ENCODE measurements around the gene ANKRD12.

ANKRD12 gene

GRCh38 chr18:9189491-9189890, 52.9 kb downstream of the ANKRD12 start:
- no peak for DNase-seq

DNA sequence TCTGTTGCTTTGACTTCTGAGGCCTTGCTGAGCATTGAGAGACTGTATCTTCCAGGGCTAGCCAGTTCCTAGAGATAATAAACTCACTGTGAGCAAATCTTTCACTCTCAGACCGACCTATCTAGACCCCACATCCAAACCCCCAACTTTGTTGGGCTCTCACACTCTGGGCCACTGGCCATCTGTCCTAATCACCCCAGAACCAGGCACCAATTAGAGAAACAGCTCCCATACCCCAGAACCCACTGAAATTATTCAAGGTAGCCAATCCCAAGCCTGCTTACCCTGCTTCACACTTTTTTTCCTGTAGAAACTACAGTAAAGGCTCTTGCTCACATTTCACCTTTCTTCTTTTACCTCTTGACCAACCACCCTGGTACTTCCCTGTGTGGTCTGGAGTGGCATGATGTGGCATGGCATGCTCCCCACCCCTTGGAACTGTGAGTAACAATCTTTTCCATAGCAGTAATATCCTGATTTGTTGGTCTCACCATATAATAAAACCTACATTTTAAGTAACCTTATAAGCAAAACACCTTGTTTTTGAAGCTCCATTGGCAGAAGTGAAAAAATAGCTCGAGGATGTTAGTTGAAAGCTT, 55.2 kb downstream of the ANKRD12 start:
- no peak for DNase-seq

- no peak for DNase-seq
Measured at GRCh38 chr18:9193031-9193430, 56.5 kb downstream of the ANKRD12 start.

- no peak for DNase-seq
Measured at GRCh38 chr18:9196568-9196967, 60.0 kb downstream of the ANKRD12 start.

DNA sequence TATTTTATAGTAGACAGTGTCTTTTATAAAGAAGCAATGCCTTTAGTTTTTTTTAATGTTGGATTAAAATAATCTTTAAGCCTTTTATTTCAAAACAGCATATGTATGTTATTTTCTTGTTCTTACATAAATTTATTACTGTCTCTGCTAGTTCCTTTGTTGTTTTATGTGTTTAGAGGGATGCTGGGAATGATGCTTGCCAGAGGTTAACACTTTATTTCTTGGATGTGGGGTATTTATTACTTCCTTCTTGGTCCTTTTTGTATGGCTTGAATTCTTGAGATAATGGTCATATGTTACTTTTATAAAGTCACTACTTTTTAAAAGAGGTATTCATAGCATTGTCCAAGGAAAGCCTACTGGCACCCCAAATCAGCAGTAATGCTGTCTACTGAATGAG, 63.1 kb downstream of the ANKRD12 start:
- no peak for DNase-seq

GRCh38 chr18:9201224-9201623, 64.6 kb downstream of the ANKRD12 start:
- DNase-seq, result no peak

DNA sequence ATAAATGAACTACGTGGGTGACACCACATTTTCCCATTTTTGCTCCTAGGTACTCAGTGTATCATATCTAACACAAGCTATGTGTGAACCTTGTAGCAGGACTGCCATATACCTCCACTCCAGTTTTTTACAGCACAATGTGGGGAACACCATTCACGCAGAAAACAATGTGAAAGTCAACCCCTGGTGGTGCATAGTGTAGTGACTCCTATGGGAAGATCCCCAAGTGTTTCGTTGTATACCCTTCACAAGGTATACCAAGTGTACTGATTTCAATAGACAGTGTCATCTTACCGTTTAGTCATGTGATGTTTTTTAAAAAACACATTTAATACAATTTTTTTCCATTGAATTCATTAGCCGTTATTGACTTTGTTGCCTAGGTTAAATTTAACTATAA, 68.1 kb downstream of the ANKRD12 start:
- no peak for DNase-seq

DNA sequence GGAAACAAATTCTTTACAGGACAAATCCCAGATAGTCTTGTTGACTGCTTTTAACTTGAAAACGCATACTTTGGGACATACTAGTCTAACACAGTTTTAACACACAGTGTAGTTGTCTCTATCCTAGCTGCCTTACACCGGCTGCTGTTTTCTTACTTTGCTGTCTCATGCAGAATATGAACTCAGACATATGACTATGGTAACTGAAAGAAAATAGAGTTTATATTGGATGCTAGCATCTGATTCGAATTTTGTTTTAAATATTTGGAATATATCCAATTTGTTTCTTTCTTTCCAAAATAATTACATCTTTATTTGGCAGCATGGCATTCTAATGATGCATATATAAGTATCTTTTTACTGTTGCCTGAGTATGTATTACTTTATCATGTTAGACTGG, 69.8 kb downstream of the ANKRD12 start:
- no peak for DNase-seq

DNA sequence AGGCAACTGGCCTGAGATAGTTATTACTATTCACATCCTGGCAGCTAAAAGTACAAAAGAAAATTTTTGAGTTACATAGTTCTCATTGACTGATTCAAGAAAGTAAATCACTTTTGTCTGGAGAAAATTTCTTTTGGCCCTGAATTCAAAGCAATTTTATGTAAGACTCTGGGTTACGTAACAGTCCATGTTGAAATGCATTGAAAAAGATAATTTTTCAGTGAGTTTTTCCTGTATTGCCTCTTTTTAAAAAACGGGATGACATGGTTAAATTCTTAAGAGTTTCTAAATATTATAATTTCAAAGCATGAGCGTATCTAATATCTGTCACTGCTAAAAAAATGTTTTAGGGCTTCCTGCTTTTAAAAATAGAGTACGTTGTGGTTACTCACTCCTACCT, 72.7 kb downstream of the ANKRD12 start:
- no peak for DNase-seq

DNA sequence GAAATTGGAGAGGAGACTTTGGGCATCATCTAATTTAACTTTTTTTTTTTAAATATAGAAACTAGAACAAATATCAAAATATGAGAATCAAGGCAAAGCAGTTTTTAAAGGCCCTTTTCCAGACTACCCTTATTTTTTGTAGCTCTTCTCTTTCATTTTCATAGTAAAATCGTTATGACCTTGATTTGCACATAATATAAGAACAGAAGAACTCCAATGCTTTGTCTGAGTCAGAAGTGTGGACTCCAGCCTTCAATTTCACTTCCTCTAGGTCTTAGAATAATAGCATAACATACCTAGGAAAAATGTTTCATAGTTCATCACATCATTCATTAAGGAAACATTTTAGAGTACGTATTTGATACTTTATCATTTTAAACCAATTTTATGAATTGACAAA, 74.4 kb downstream of the ANKRD12 start:
- no peak for DNase-seq

DNA sequence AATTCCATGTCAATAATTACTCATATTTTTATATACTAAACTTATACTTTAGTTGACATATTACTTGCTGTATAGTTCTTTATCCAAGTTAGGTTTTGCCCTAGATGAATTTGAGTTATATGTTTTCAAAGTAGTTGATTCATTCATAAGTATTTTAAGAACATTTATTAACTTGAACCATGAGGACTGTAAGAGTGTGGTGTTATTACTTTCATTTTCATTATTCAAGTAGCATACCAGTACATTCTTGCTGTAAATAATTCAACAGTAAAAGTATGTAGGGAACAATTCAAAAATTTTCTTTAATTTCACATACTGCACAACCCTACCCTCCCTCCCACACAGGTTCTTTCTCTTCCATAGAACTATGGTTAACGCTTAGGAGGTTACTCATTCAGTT, 75.4 kb downstream of the ANKRD12 start:
- DNase-seq, result no peak

- DNase-seq, result no peak
Measured at GRCh38 chr18:9215221-9215933, 78.8 kb downstream of the ANKRD12 start.

DNA sequence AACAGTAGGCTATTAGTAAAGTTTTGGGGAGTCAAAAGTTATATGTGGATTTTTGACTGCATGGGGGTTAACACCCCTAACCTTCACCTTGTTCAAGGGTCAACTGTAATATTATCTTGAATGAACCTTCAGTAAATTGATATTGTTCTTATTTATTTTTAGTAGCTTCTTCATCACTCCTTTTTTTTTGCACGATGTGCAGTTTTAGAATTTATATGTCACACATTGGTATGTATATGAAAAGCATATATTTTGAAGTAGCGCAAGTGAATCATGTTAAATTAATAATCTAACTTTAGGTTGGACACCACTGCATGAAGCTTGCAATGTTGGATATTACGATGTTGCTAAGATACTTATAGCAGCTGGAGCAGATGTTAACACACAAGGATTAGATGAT, 79.9 kb downstream of the ANKRD12 start:
- DNase-seq, result no peak

- DNase-seq, result no peak
Measured at GRCh38 chr18:9217743-9218451, 81.3 kb downstream of the ANKRD12 start.

DNA sequence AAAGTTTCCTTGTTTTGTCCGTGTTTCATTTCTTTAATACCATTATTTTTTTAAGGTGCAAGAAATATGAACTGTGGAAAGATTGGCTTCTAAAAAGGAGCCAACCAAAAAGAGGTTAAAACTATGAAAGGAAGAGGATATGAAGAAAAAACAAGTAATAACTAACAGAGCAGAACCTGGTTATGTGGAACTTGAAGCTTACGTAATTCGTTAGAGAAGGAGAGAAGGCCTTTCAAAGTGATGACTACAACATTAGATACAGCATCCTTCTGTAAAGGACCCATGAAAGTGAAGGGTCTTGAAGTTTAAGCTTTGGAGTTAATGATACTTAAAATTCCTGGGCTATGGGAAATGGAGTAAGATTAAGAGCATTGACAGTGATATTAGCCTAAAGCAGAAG, 84.5 kb downstream of the ANKRD12 start:
- DNase-seq, result no peak

DNA sequence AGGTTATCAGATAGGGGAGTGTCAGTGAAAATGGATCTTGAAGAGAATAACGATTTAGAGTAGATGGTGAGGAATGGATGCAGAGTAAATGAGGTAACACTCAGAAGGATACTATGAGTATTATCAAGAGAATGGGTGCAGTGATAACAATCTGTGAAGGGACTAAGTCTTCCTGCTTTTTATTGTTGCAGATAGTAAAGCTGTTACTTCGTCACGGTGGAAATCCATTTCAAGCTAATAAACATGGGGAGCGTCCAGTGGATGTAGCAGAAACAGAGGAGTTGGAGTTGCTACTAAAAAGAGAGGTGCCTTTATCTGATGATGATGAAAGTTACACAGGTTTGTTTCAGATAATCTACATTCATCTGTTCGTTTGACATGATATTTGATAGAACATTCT, 85.1 kb downstream of the ANKRD12 start:
- no peak for DNase-seq

DNA sequence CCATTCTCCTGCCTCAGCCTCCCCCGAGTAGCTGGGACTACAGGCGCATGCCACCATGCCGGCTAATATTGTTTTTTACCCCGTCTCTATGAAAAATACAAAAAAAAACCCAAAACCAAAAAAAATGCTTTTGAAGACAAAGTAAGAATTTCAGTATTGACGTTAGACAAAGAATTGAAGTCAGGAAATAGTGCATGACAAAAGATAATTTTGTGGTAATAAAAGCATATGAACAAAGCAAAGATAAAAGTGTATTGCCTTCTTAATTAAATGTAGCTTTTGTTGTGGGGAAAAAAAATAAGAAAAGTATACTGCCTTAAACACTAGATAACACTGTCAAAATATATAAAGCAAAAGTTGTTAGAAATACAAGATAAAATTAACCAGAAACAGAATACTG, 86.8 kb downstream of the ANKRD12 start:
- no peak for DNase-seq

GRCh38 chr18:9226463-9226862, 89.9 kb downstream of the ANKRD12 start:
- DNase-seq, result no peak

GRCh38 chr18:9231852-9232486, 95.4 kb downstream of the ANKRD12 start:
- DNase-seq, result no peak

DNA sequence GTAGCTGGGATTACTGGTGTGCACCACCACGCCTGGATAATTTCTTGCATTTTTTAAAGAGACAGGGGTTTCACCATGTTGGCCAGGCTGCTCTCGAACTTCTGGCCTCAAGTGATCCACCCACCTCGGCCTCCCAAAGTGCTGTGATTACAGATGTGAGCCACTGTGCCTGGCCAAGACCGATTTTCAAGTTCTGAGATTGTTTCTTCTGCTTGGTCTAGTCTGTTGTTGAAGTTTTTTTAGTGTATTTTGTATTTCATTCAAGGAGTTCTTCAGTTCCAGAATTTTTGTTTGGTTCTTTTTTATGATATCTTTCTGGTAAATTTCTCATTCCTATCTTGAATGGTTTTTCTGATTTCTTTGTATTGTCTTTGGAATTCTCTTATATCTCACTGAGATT, 96.4 kb downstream of the ANKRD12 start:
- no peak for DNase-seq

GRCh38 chr18:9233771-9234440, 97.3 kb downstream of the ANKRD12 start:
- DNase-seq, result no peak

GRCh38 chr18:9234528-9234927, 97.9 kb downstream of the ANKRD12 start:
- no peak for DNase-seq

DNA sequence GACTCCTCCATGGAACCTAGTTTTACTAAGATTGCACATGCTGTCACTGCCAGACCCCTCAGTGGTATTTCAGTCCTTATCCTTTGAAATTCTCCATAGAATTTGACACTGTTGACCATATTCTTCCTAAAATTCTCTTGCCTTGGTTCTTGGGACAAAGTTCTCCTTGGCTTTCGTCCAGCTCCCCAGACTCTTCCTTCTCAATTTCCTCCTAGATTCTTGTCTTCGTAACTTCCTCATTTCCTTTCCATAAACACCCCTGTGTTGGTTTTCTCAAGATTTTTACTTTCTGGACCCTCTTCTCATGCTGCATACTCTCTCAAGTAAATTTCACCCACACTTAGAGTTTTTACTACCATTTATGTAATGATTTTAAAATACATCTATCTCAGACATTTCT, 101.4 kb downstream of the ANKRD12 start:
- no peak for DNase-seq

Measured in NCI-H2029 treated with DMSO at 0.1 percent for 48 hours (cell line).